ENCODE measurements around the gene SATB2.

Gene SATB2

DNA sequence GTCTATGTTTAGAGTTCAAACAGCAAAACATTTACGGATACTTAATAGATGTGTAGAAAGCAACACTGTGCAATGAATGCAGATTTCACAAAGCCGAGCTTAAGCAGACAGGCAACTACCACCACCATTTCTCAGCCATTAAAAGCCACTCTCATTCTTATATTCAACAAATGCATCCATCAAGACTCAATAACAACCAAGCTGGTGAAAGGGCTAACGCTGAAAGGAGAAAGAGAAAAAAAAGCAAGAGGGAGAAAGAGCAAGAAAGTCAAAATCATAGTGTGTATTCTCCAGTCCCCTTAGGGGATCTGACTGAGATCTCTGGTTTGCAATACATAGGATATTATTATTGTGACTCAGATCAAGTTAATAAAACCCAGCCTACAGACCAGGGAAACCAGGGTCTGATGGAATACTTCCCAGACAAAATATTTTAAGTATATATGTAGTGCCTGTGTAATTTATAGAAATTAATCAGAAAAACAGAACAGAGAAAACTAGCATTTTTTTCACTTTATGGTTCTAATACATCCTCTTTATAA lies 14.1 kb downstream of the SATB2 start:
- TF ChIP-seq CTCF (conservative IDR thresholded peaks at IDR 0.05) (no peak), ZFX (IDR thresholded peaks at IDR 0.05) (no peak)
- H3K27ac ChIP-seq: no peak overlapping the region

DNA sequence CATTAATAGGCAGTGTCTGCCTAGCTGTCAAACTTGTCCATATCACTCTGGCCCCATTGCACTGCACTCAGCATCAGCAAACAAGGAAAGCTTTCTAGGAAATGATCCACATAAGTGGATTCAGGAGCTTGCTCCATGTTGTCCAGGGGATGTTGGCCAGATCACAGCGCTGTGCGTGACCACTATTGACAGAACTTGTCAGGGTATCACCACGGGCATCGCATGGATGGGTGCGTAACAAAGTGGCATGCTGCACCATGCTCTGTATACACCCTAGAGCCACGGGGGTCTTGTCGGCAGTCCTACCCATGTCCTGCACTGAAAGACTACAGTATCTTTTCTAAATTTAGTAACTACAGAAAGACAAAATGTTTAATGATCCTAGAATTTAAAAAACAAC lies 15.6 kb downstream of the SATB2 start:
- TF ChIP-seq CTCF (conservative IDR thresholded peaks at IDR 0.05) (no peak), ZFX (IDR thresholded peaks at IDR 0.05) (no peak)
- no peak overlapping the region for H3K27ac ChIP-seq

GRCh38 chr2:199441759-199442158 lies 16.0 kb downstream of the SATB2 start:
- TF ChIP-seq ZFX (IDR thresholded peaks at IDR 0.05) (no peak), CTCF (conservative IDR thresholded peaks at IDR 0.05) (no peak)

GRCh38 chr2:199440118-199440517 lies 17.6 kb downstream of the SATB2 start:
- TF ChIP-seq CTCF (conservative IDR thresholded peaks at IDR 0.05) (no peak), ZFX (IDR thresholded peaks at IDR 0.05) (no peak)
- no peak overlapping the region for H3K27ac ChIP-seq

More at GRCh38 chr2:199441759-199442158, 16.0 kb downstream of the SATB2 start:
- no peak overlapping the region for H3K27ac ChIP-seq

GRCh38 chr2:199439542-199439941 lies 18.2 kb downstream of the SATB2 start:
- no peak overlapping the region for H3K27ac ChIP-seq
- TF ChIP-seq CTCF (conservative IDR thresholded peaks at IDR 0.05): no peak
- no peak for TF ChIP-seq ZFX (IDR thresholded peaks at IDR 0.05)

GRCh38 chr2:199439066-199439465 lies 18.7 kb downstream of the SATB2 start:
- no peak for TF ChIP-seq ZFX (IDR thresholded peaks at IDR 0.05)
- no peak for TF ChIP-seq CTCF (conservative IDR thresholded peaks at IDR 0.05)
- no peak overlapping the region for H3K27ac ChIP-seq

GRCh38 chr2:199434555-199434954 lies 23.2 kb downstream of the SATB2 start:
- no peak for TF ChIP-seq CTCF (conservative IDR thresholded peaks at IDR 0.05)
- TF ChIP-seq ZFX (IDR thresholded peaks at IDR 0.05): no peak
- H3K27ac ChIP-seq: no peak overlapping the region

All from C4-2B (cell line).